CD4-positive, alpha-beta T cell treated with Interleukin-10 for 1 hour (primary cell): ENCODE data around the gene REL.
"Not testable (repeated sequence)": the region's sequence is repeated elsewhere in the genome, so short reads cannot be mapped to it uniquely, and the experiment has no call there.

ENCODE experiments used
- DNase-seq: peaks from one replicate; pipeline ENCODE4 v3.0.0-alpha.2; 2020

The REL gene

GRCh38 chr2:60868589-60869273 lies 12.6 kb upstream of the REL start:
- no peak for DNase-seq

GRCh38 chr2:60872510-60872928 lies 8.9 kb upstream of the REL start:
- DNase-seq, result no peak

- DNase-seq, result no peak
Measured at GRCh38 chr2:60873381-60873780, 8.0 kb upstream of the REL start.

- DNase-seq, result no peak
Measured at GRCh38 chr2:60875520-60875919, 5.9 kb upstream of the REL start.

GRCh38 chr2:60880643-60881046 lies 729 bp upstream of the REL start:
- DNase-seq, result no peak

- DNase-seq, result peak; percentile 58
Measured at GRCh38 chr2:60882971-60883753, 1.8 kb downstream of the REL start.

- no peak for DNase-seq
Measured at GRCh38 chr2:60883896-60884295, 2.5 kb downstream of the REL start.

- DNase-seq, result no peak
Measured at GRCh38 chr2:60884800-60885199, 3.4 kb downstream of the REL start.

GRCh38 chr2:60885683-60886082 lies 4.3 kb downstream of the REL start:
- DNase-seq, result no peak

GRCh38 chr2:60886991-60887390 lies 5.6 kb downstream of the REL start:
- no peak for DNase-seq

- DNase-seq, result no peak
Measured at GRCh38 chr2:60888853-60889252, 7.5 kb downstream of the REL start.

- DNase-seq, result not testable (repeated sequence)
Measured at GRCh38 chr2:60889581-60890392, 8.4 kb downstream of the REL start.

GRCh38 chr2:60890393-60890707 lies 9.0 kb downstream of the REL start:
- no peak for DNase-seq

GRCh38 chr2:60891180-60891579 lies 9.8 kb downstream of the REL start:
- DNase-seq, result peak; percentile 33

- DNase-seq, result no peak
Measured at GRCh38 chr2:60898567-60898966, 17.2 kb downstream of the REL start.

GRCh38 chr2:60899230-60899891 lies 18.0 kb downstream of the REL start:
- no peak for DNase-seq

GRCh38 chr2:60899892-60900249 lies 18.5 kb downstream of the REL start:
- DNase-seq, result no peak

GRCh38 chr2:60901296-60901695 lies 19.9 kb downstream of the REL start:
- not testable (repeated sequence) for DNase-seq

- not testable (repeated sequence) for DNase-seq
Measured at GRCh38 chr2:60905867-60906266, 24.5 kb downstream of the REL start.

- DNase-seq, result no peak
Measured at GRCh38 chr2:60906395-60906794, 25.0 kb downstream of the REL start.

GRCh38 chr2:60907329-60907728 lies 26.0 kb downstream of the REL start:
- no peak for DNase-seq

GRCh38 chr2:60925994-60926740 lies 44.8 kb downstream of the REL start:
- no peak for DNase-seq
